Activated CD4-positive, alpha-beta T cell treated with anti-CD3 and anti-CD28 coated beads for 36 hours (primary cell): ENCODE measurements around the gene RNGTT. TPM values are rescaled to one million over a fixed set of nuclear protein-coding genes. Genes with fewer than 3 reads are reported as not detected.

ENCODE experiments used
- ATAC-seq: fragments of 200-7000 bp; cut with Tn5 transposase; one replicate; pipeline ENCODE4 v1.10.0; 2021; ENCODE audit warnings: mild to moderate bottlenecking, moderate library complexity
- CTCF ChIA-PET: fragments of 350-600 bp; sonication (Branson Sonifier 250); formaldehyde crosslinking; loops from one replicate; lab custom pipeline; 2021; ENCODE audit warnings: antibody characterized with exemption; lab: Charles Lee
- POLR2A ChIA-PET: fragments of 350-600 bp; sonication (Branson Sonifier 250); formaldehyde crosslinking; loops from one replicate; lab custom pipeline; 2021; ENCODE audit warnings: antibody characterized with exemption, inconsistent platforms; lab: Charles Lee
- DNase-seq: peaks from one replicate; pipeline ENCODE4 v3.0.0-alpha.2; 2020
- H3K27ac Mint-ChIP-seq: one replicate; pipeline ENCODE4 v1.8.0; 2021; ENCODE audit warnings: mixed read lengths
- H3K27me3 Mint-ChIP-seq: one replicate; pipeline ENCODE4 v1.8.0; 2021; ENCODE audit warnings: mixed read lengths
- H3K36me3 Mint-ChIP-seq: one replicate; pipeline ENCODE4 v1.8.0; 2021; ENCODE audit warnings: low read depth, mixed read lengths
- H3K4me1 Mint-ChIP-seq: one replicate; pipeline ENCODE4 v1.8.0; 2021; ENCODE audit warnings: mixed read lengths
- H3K4me3 Mint-ChIP-seq: one replicate; pipeline ENCODE4 v1.8.0; 2021; ENCODE audit warnings: mild to moderate bottlenecking, moderate library complexity, mixed read lengths
- H3K9me3 Mint-ChIP-seq: one replicate; pipeline ENCODE4 v1.8.0; 2021; ENCODE audit warnings: low read depth, mixed read lengths
- intact Hi-C, 2 experiments: fragments of 100-400 bp; cut with DNase I in 1 of 2; cut with micrococcal nuclease in 1 of 2; formaldehyde crosslinking; loops; one replicate each; pipeline versions ENCODE4 v1.14.2 to v1.15.1; 2022 to 2024; cut with DNase I, micrococcal nuclease
- total RNA-seq, 2 experiments: library from RNA; stranded (reverse); gene quantifications; one replicate each; pipeline ENCODE4 v1.2.3, GENCODE V29; 2021

The RNGTT gene
- total RNA-seq, 2 experiments from 2014 or later = 17.5 to 21.5 TPM

DNA sequence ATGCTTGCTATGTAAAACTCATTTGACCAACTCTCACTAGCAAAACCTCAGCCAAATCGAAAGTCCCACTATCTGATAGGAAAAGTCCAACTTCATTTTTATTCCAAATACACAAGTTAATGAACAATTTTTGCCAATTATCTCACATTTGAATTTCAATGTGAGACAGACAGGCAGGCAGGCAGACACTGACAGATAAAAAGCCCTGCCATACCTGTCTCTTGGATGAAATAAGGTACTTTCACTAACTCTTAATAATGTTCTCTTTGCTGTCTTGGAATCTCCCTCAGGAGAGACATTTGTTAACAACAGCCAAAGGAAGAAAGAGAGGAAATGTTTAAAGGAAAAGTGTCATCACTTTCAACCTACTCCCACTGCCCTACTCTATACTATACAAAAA lies 82.0 kb downstream of the RNGTT start:
- DNase-seq (no peak), ATAC-seq (no peak)
- peaks cover 1% of the 10 kb centered on the region for H3K9me3 Mint-ChIP-seq
- H3K4me3 Mint-ChIP-seq = no peak overlapping the region
- intact Hi-C loops = no loop called here
- H3K27me3 Mint-ChIP-seq = no peaks in the 10 kb centered on the region
- peaks cover 25% of the 10 kb centered on the region for H3K36me3 Mint-ChIP-seq
- POLR2A ChIA-PET = no interaction called here
- CTCF ChIA-PET = no interaction called here
- no peak overlapping the region for H3K27ac Mint-ChIP-seq
- peaks cover 13% of the 10 kb centered on the region for H3K4me1 Mint-ChIP-seq

DNA sequence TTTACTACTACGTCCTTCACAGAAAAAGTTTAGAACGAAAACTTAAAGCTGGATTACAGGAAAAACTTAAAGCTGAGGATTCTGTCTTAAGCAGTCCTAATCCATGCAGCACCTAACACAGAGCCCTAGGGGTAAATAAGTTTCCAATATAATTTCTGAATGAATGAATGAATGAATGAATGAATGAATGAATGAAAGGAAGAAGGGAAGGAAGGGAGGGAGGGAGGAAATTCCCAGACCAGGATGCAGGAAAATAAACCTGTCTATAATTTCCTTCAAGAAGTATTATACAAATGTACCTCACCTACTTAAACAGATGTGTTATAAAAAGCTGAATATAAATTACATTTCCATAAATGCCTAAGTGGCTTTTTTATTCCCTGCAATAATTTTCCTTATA lies 83.4 kb downstream of the RNGTT start:
- intact Hi-C loops = no loop called here
- no peak for ATAC-seq
- no peak for DNase-seq
- Mint-ChIP-seq H3K9me3 (no peaks in the 10 kb centered on the region), H3K27me3 (no peaks in the 10 kb centered on the region), H3K27ac (no peak overlapping the region), H3K4me1 (peaks cover 11% of the 10 kb centered on the region), H3K4me3 (no peak overlapping the region), H3K36me3 (peaks cover 13% of the 10 kb centered on the region)
- ChIA-PET CTCF (interaction anchor here (0.6 to 2.0 kb wide), 3 partner anchors 10 to 613 kb away, joined by 3 to 14 read pairs (median 3); no protein-coding TSS in a partner anchor), POLR2A (no interaction called here)

DNA sequence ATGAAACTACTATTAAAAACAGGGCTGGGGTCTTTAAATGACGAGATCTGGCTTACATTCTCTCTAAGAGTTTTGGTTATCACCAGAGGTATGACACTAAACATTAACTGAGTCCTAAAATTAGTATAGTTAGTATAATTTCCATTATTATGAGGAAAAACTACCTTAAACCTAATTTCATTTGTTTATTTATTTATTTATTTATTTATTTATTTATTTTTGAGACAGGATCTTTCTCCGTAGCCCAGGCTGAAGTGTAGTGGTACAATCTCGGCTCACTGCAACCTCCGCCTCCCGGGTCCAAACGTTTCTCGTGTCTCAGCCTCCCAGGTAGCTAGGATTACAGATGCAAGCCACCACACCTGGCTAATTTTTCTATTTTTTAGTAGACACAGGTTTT lies 85.5 kb downstream of the RNGTT start:
- peaks cover 16% of the 10 kb centered on the region for H3K4me1 Mint-ChIP-seq
- DNase-seq = no peak
- no peak for ATAC-seq
- ChIA-PET CTCF (interaction anchor here (1.3 kb wide), 1 partner anchor 8 kb away, joined by 4 read pairs; no protein-coding TSS in a partner anchor), POLR2A (no interaction called here)
- intact Hi-C loops = no loop called here
- H3K4me3 Mint-ChIP-seq = no peak overlapping the region
- no peaks in the 10 kb centered on the region for H3K9me3 Mint-ChIP-seq
- H3K27ac Mint-ChIP-seq = no peak overlapping the region
- peaks cover under 1% of the 10 kb centered on the region for H3K36me3 Mint-ChIP-seq
- no peaks in the 10 kb centered on the region for H3K27me3 Mint-ChIP-seq

DNA sequence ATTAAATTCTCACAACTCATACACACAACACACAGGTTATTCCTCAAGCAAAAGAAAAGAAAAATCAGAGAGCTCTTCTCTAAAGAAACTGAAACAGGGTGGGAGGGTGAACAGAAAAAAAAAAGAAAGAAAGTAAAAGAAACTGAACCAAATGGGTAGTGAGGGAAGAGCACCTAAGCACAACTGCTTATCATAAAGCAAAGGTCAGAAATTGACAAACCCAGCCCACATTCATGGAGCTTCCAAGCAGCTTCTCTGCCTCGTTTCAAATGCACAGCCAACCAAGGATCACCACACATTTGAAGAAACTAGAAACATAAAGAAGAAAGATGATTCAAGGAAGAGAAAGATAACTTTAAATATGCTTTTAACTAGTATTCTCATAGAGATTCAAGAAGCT lies 90.5 kb downstream of the RNGTT start:
- DNase-seq = no peak
- no peak overlapping the region for H3K4me3 Mint-ChIP-seq
- peak; percentile 33 for ATAC-seq
- no peaks in the 10 kb centered on the region for H3K36me3 Mint-ChIP-seq
- no peaks in the 10 kb centered on the region for H3K9me3 Mint-ChIP-seq
- ChIA-PET CTCF (interaction anchor here (0.7 to 3.1 kb wide), 4 partner anchors 27 to 87 kb away, joined by 3 to 9 read pairs (median 4); no protein-coding TSS in a partner anchor), POLR2A (no interaction called here)
- no peak overlapping the region for H3K27ac Mint-ChIP-seq
- intact Hi-C loops = loop anchor here in 1 of 2 experiments (5.0 kb wide), 2 partner anchors 706 to 1806 kb away; partner anchors contain the start of gene CNR1
- peaks cover 21% of the 10 kb centered on the region for H3K4me1 Mint-ChIP-seq
- no peaks in the 10 kb centered on the region for H3K27me3 Mint-ChIP-seq

DNA sequence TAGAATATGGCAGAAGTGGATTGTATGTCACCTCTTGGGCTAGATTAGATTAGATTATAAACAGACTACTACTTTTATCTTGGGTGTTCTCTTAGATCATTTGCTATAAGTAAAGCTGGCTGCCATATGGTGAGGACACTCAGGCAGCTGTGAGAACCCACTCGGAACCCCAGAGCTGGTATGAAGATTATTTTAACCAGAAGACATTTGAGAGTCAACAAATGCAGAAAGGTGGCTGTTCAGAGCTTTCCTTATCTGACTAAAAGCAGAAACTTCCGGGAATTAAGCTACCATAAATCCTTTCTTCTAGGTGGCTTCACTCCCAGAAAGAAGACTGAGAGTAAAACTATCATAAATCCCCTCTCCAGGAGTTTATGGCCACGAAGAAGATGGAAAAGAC lies 91.9 kb downstream of the RNGTT start:
- Mint-ChIP-seq H3K4me1 (peaks cover 22% of the 10 kb centered on the region), H3K36me3 (no peaks in the 10 kb centered on the region), H3K4me3 (no peak overlapping the region), H3K9me3 (no peaks in the 10 kb centered on the region), H3K27me3 (no peaks in the 10 kb centered on the region), H3K27ac (no peak overlapping the region)
- DNase-seq = no peak
- ChIA-PET POLR2A (interaction anchor here (0.6 kb wide), 1 partner anchor 163 kb away, joined by 3 read pairs; no protein-coding TSS in a partner anchor), CTCF (interaction anchor here (0.5 to 3.9 kb wide), 25 partner anchors 9 to 1806 kb away, joined by 3 to 14 read pairs (median 3); no protein-coding TSS in a partner anchor)
- no peak for ATAC-seq
- intact Hi-C loops = loop anchor here (2.0 to 5.0 kb wide), 4 partner anchors 704 to 1804 kb away; partner anchors contain the start of gene CNR1 (in 1 of the 2)

DNA sequence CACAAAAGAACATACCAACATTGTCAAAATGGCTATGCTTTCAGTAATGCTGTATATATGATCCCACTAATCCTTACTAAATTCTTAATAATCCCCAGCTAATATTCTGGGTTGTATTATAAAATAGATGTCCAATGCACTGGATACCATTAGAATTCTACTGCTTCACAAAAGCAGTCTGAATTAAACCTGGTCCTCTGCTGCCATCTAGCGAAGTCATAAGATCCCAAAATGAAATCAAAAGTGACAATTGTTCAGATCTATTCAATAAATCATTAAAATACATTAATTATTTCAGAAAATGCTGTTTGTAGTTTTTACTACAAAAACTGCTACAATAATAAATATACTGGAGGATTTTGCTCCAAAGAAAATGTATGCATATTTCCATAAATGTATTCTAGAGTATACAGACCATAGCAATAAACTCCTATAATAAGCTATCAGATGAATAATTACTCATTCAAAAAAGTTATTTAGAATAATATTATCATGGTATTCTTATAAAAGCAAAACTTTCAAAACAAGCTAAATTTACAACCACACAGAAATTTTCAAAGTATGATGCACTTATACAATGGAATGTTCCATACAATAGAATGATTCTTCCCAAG lies 92.6 kb downstream of the RNGTT start:
- POLR2A ChIA-PET = no interaction called here
- peak; percentile 44 for DNase-seq
- Mint-ChIP-seq H3K9me3 (no peaks in the 10 kb centered on the region), H3K27me3 (no peaks in the 10 kb centered on the region), H3K4me1 (peaks cover 28% of the 10 kb centered on the region), H3K36me3 (no peaks in the 10 kb centered on the region), H3K4me3 (no peak overlapping the region), H3K27ac (no peak overlapping the region)
- no peak for ATAC-seq
- intact Hi-C loops = loop anchor here (1.0 to 5.0 kb wide), 5 partner anchors 704 to 1804 kb away; partner anchors contain the start of gene CNR1 (in 1 of the 2)
- CTCF ChIA-PET = interaction anchor here (0.5 to 3.9 kb wide), 29 partner anchors 8 to 1806 kb away, joined by 3 to 14 read pairs (median 3); no protein-coding TSS in a partner anchor

DNA sequence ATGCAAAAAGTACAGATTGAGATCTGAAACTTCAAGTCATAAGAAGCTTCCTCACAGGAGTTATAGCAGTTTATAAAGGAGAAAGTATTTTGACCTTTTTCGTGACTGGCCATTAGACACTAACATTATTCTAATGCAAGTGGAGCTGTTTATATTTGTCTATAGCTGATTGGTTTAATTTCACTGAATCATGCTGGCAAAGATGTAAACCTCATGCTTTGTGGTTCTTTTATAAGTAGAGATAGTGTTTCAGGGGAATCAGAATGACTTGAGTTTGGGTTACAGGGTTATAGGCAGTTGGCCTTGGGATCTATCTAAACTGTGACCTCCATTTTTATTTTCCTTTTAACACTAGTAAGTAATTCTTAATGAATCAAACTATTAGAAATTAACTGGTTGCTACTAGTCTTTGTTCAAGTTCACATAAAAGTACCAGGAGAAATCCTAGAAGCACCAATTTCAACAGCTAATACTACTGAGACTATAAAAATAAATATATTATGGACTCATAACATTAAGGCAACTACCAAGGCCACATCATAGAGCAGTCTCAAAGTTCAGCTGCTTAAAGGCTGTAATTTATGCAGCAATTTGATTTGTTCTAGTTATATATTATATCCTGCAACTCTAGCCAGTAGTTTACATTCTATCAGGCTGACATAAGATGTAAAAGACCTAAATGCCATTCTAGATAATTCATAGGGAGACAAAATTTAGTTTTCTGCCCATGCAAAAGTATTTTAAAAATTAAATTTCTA lies 94.0 kb downstream of the RNGTT start:
- Mint-ChIP-seq H3K27ac (no peak overlapping the region), H3K4me1 (peaks cover 36% of the 10 kb centered on the region), H3K27me3 (no peaks in the 10 kb centered on the region), H3K36me3 (peaks cover 5% of the 10 kb centered on the region), H3K9me3 (no peaks in the 10 kb centered on the region), H3K4me3 (no peak overlapping the region)
- ChIA-PET POLR2A (no interaction called here), CTCF (interaction anchor here (0.5 to 3.9 kb wide), 11 partner anchors 9 to 1460 kb away, joined by 3 to 14 read pairs (median 4); no protein-coding TSS in a partner anchor)
- ATAC-seq = no peak
- intact Hi-C loops = loop anchor here (1.0 to 5.0 kb wide), 6 partner anchors 702 to 1802 kb away; partner anchors contain the start of gene CNR1 (in 1 of the 2)
- no peak for DNase-seq

DNA sequence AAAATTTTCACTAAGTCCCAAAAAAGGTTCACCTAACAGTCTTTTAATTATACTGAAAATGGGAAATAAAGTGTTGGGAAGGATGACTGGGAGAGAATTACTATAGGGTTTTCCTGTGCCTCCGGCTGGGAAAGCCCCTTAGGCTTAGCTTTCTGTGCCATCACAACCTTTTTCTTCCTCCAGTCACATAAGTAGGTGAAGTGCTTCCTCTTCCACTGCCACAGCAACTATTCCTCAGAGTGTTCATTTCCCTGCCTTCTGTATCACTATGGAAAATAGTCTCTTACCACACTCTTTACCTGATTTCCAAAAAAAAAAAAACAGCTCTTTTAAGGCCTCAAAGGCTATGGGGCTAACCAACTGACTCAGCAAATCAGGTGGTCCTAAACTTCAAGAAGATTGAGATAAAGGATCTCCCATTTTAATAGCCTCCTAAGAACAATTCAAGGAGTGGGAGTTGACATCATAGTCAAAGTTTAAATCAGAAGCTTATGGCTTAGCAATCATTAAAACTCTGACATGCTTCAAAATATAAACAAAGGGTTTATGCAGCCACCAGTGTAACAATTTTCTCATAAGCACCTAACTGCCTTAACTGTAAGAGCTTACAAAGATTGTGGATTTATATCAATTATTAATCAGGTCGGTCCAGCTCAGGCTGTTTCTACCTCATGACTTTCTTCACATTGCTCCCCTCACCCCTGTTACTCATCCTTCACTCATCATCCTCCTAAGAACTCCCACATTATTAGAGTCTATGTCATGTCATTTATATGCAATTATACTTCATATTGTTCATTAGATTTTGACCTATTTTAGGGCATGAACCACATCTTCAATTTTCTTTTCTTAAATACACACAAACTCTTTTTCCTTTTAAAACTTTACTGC lies 95.3 kb downstream of the RNGTT start:
- DNase-seq (no peak), ATAC-seq (no peak)
- Mint-ChIP-seq H3K9me3 (no peaks in the 10 kb centered on the region), H3K4me1 (peaks cover 29% of the 10 kb centered on the region), H3K36me3 (peaks cover 7% of the 10 kb centered on the region), H3K27me3 (no peaks in the 10 kb centered on the region), H3K27ac (no peak overlapping the region), H3K4me3 (no peak overlapping the region)
- ChIA-PET POLR2A (no interaction called here), CTCF (interaction anchor here (1.1 to 3.9 kb wide), 2 partner anchors 10 to 12 kb away, joined by 5 to 14 read pairs; no protein-coding TSS in a partner anchor)
- intact Hi-C loops = loop anchor here in 1 of 2 experiments (5.0 kb wide), 1 partner anchor 1036 kb away; no protein-coding TSS in a partner anchor

DNA sequence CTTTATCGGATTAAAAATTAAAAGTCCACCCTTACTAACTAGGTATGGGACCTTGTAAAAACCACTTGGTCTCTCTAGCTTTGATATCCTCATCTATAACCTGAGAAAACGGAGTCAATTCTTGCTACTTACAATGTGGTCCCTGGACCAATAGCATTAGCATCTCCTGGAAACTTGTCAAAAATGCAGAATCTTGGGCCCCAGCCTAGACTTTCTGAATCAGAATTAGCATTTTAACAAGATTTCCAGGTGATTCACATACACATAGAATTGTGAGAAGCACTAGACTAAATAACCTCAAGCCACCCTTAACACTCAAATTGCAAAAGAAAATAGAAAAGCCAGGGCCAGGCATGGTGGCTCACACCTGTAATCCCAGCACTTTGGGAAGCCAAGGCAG lies 96.6 kb downstream of the RNGTT start:
- no peak overlapping the region for H3K4me3 Mint-ChIP-seq
- no peaks in the 10 kb centered on the region for H3K9me3 Mint-ChIP-seq
- H3K27ac Mint-ChIP-seq = no peak overlapping the region
- peaks cover 24% of the 10 kb centered on the region for H3K4me1 Mint-ChIP-seq
- intact Hi-C loops = loop anchor here in 1 of 2 experiments (5.0 kb wide), 1 partner anchor 1035 kb away; no protein-coding TSS in a partner anchor
- ATAC-seq (no peak), DNase-seq (no peak)
- peaks cover 11% of the 10 kb centered on the region for H3K36me3 Mint-ChIP-seq
- no peaks in the 10 kb centered on the region for H3K27me3 Mint-ChIP-seq
- CTCF ChIA-PET = no interaction called here
- POLR2A ChIA-PET = no interaction called here

DNA sequence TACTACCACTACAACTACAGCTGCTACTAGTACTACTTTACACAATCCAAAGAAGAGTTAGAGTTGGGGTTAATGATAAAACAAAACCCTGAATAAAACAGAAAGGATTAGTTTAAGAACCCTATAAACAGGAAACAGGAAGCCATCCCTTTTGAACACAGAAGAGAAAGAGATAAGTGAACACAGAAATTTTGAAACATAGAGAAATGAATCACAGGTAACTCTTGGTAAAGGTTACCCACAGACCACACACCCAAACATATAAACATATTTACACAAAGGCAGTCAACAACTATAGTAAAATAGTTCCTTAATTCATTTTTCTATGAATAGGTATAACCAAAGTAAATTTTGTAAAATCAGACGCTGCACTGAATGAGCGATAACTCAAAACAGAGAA lies 98.1 kb downstream of the RNGTT start:
- ATAC-seq (peak; percentile 70), DNase-seq (no peak)
- CTCF ChIA-PET = no interaction called here
- H3K9me3 Mint-ChIP-seq = no peaks in the 10 kb centered on the region
- H3K27me3 Mint-ChIP-seq = no peaks in the 10 kb centered on the region
- no peak overlapping the region for H3K4me3 Mint-ChIP-seq
- peaks cover 24% of the 10 kb centered on the region for H3K4me1 Mint-ChIP-seq
- POLR2A ChIA-PET = no interaction called here
- intact Hi-C loops = loop anchor here in 1 of 2 experiments (5.0 kb wide), 1 partner anchor 1033 kb away; no protein-coding TSS in a partner anchor
- peak overlapping the region; percentile 21 for H3K27ac Mint-ChIP-seq
- H3K36me3 Mint-ChIP-seq = peaks cover 13% of the 10 kb centered on the region
